GM19455 (cell line): ENCODE measurements around the gene MIPEP.

Experiments
- ATAC-seq: cut with Tn5 transposase; IDR thresholded peaks from one replicate; pipeline ENCODE4 v1.9.1; 2021; ENCODE audit not compliant: unreplicated experiment

The MIPEP gene

GRCh38 chr13:23688336-23688735 is 200.9 kb downstream of the MIPEP start:
- no peak for ATAC-seq

- ATAC-seq, result no peak
Measured at GRCh38 chr13:23687614-23688013, 201.6 kb downstream of the MIPEP start.

- ATAC-seq, result no peak
Measured at GRCh38 chr13:23686948-23687347, 202.3 kb downstream of the MIPEP start.

GRCh38 chr13:23685416-23685815 is 203.8 kb downstream of the MIPEP start:
- ATAC-seq, result no peak

GRCh38 chr13:23684647-23685046 is 204.6 kb downstream of the MIPEP start:
- ATAC-seq, result no peak

GRCh38 chr13:23683084-23683483 is 206.1 kb downstream of the MIPEP start:
- ATAC-seq, result no peak

GRCh38 chr13:23680845-23681669 is 208.1 kb downstream of the MIPEP start:
- ATAC-seq, result no peak
